Testis (tissue), 3 donors: ENCODE data around the gene ZNF841. TPM values are rescaled to one million over a fixed set of nuclear protein-coding genes. Genes with fewer than 3 reads are reported as not detected.
"Not testable (repeated sequence)": the region's sequence is repeated elsewhere in the genome, so short reads cannot be mapped to it uniquely, and the experiment has no call there.

ENCODE experiments used
- DNase-seq: peaks from one replicate; pipeline ENCODE4 v3.0.0-alpha.2; 2019
- H3K27ac ChIP-seq, 2 donors: fragments of 200-600 bp; sonication (generic); one replicate each; pipeline ENCODE4 v1.5.1; 2019
- H3K27me3 ChIP-seq: fragments of 200-600 bp; sonication (generic); one replicate; pipeline ENCODE4 v1.5.1; 2019
- H3K36me3 ChIP-seq: fragments of 200-600 bp; sonication (generic); one replicate; pipeline ENCODE4 v1.5.1; 2017; ENCODE audit warnings: low read depth; ENCODE audit errors: missing control alignments
- H3K4me1 ChIP-seq: fragments of 200-600 bp; sonication (generic); one replicate; pipeline ENCODE4 v1.5.1; 2019
- H3K4me3 ChIP-seq, 2 donors: fragments of 200-600 bp; sonication (generic); one replicate each; pipeline ENCODE4 v1.5.1; 2017 to 2019
- H3K9me3 ChIP-seq: fragments of 200-600 bp; sonication (generic); one replicate; pipeline ENCODE4 v1.5.1; 2017
- POLR2A ChIP-seq: fragments of 450-650 bp; IDR thresholded peaks from one replicate; pipeline ENCODE4 v1.6.1; 2017; ENCODE audit warnings: antibody characterized with exemption, mild to moderate bottlenecking, moderate library complexity
- WGBS, 2 donors: methylation state at CpG; one replicate each; pipeline ENCODE4 v1.1.5; 2018; 5-methylcytosine and 5-hydroxymethylcytosine counted together
- intact Hi-C: fragments of 100-400 bp; cut with DNase I; formaldehyde crosslinking; loops from one replicate; pipeline ENCODE4 v1.15.1; 2023; ENCODE audit warnings: low total_unique reads
- polyA plus RNA-seq: library from polyadenylated mRNA; stranded (reverse); fragments of 350-450 nt; fragmentation: Illumina TruSeq; extraction: RNeasy Lipid Tissue Mini Kit (QIAGEN cat#74804); gene quantifications from one replicate; pipeline ENCODE4 v1.2.3, GENCODE V29; 2014; ENCODE audit warnings: low read depth, low replicate concordance; ENCODE audit not compliant: insufficient read depth
- total RNA-seq, 2 donors: library from RNA; depleted of rRNA; stranded (reverse); fragments of >200 nt; gene quantifications; one replicate each; pipeline ENCODE4 v1.2.3, GENCODE V29; 2016
- TF ChIP-seq, protein P1 (sequence below), 3 experiments: fragments of 450-650 bp in 2 of 3; fragments of 200-600 bp in 1 of 3; sonication (generic) in 1 of 3; IDR thresholded peaks; one replicate each; pipeline ENCODE4 v1.5.1; 2016 to 2019; ENCODE audit warnings: antibody characterized with exemption in 3 of 3, mild to moderate bottlenecking in 2 of 3, moderate library complexity in 1 of 3

ZNF841 gene
- total and polyA plus RNA-seq, 3 donors from 2014 or later: 8.5 to 27.0 (median 26.9) TPM

DNA sequence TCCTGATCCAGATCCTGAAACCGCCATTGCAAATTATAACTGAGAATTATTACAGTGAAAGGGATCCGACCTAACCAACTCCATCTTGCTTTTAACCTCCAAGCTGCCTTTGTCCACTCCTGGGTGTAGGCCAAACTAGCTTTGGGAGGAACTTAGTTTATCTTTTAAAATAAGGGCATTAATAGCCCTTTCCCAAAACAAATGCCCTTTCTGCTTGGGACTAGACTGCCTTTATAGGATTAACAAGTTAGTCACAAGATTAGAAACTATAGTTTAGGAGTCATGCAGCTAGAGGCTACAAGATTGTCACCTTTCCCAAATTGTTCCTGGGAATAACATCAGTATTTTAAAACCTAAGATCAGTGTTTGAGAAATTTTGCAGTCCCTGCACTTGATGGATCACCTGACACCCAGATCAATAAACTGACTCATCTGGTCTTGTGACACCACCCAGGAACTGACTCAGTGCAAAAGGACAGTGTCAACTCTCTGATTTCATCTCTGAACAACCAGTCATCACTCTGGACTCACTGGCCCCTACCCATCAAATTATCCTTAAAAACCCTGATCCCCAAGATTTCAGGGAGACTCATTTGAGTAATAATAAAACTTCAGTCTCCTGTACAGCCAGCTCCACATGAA lies 4.1 kb upstream of the ZNF841 start:
- Histone ChIP-seq H3K9me3 (peaks cover 3% of the 10 kb centered on the region), H3K4me3 (no peak overlapping the region), H3K27ac (no peak overlapping the region), H3K36me3 (no peaks in the 10 kb centered on the region), H3K4me1 (peaks cover 2% of the 10 kb centered on the region), H3K27me3 (no peaks in the 10 kb centered on the region)
- TF ChIP-seq, protein P1, sequence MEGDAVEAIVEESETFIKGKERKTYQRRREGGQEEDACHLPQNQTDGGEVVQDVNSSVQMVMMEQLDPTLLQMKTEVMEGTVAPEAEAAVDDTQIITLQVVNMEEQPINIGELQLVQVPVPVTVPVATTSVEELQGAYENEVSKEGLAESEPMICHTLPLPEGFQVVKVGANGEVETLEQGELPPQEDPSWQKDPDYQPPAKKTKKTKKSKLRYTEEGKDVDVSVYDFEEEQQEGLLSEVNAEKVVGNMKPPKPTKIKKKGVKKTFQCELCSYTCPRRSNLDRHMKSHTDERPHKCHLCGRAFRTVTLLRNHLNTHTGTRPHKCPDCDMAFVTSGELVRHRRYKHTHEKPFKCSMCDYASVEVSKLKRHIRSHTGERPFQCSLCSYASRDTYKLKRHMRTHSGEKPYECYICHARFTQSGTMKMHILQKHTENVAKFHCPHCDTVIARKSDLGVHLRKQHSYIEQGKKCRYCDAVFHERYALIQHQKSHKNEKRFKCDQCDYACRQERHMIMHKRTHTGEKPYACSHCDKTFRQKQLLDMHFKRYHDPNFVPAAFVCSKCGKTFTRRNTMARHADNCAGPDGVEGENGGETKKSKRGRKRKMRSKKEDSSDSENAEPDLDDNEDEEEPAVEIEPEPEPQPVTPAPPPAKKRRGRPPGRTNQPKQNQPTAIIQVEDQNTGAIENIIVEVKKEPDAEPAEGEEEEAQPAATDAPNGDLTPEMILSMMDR (IDR thresholded peaks at IDR 0.05): no peak
- no peak for TF ChIP-seq POLR2A
- DNase-seq: no peak
- WGBS, 2 donors: 77 to 89% methylated on average over 2 of the region's 2 CpGs
- intact Hi-C loops: no loop called here

- H3K4me1 ChIP-seq: peaks cover 10% of the 10 kb centered on the region
- H3K27ac ChIP-seq, DNase-seq, H3K9me3 ChIP-seq, intact Hi-C loops, H3K27me3 ChIP-seq, H3K4me3 ChIP-seq, H3K36me3 ChIP-seq: not testable (repeated sequence)
- WGBS, 2 donors: 77 to 94% methylated on average over 3 of the region's 3 CpGs
These were observed 851 bp upstream of the ZNF841 start for GRCh38 chr19:52096416-52096815.

DNA sequence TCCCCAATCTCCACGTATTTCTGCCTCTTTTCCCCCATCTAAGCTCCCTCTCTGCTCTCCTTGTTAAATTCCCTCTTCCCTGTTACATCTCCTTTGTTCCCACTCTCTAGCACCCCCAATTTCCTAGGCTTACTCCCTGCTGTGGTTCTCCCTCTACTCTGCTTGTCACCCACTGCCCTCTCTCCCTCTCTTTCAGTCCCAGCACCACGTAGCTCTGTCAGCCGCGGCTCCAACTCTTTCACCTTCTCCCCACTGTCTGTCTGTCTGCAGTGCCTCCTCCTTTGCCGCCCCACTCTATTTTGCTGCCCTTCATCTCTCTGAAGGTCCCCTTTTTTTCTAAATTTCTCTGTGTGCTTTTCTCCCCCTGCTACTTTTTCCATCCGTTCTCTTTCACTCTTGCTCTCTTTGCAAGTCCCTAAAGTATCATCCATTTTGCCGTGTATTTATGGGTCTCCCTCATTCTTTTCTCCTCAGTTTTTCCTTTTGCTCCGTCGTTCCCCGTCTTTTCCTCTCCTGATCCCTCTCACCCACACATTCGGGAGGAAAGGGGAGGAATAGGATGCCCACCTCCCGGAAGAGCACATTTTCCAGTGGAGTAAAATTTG lies 937 bp downstream of the ZNF841 start:
- no peaks in the 10 kb centered on the region for H3K27me3 ChIP-seq
- DNase-seq: no peak
- H3K9me3 ChIP-seq: no peaks in the 10 kb centered on the region
- H3K36me3 ChIP-seq: no peaks in the 10 kb centered on the region
- peak overlapping the region; percentile 33 to 38 for H3K27ac ChIP-seq
- TF ChIP-seq, protein P1 (IDR thresholded peaks at IDR 0.05): no peak
- no peak for TF ChIP-seq POLR2A
- peaks cover 10% of the 10 kb centered on the region for H3K4me1 ChIP-seq
- H3K4me3 ChIP-seq: peak overlapping the region; percentile 68 to 89
- WGBS, 2 donors: 2 to 8% methylated on average over 12 of the region's 12 CpGs
- intact Hi-C loops: no loop called here

GRCh38 chr19:52086481-52086880 lies 9.1 kb downstream of the ZNF841 start:
- Histone ChIP-seq H3K27ac (no peak overlapping the region), H3K4me1 (no peaks in the 10 kb centered on the region), H3K36me3 (no peaks in the 10 kb centered on the region), H3K9me3 (no peaks in the 10 kb centered on the region), H3K27me3 (no peaks in the 10 kb centered on the region), H3K4me3 (no peak overlapping the region)
- TF ChIP-seq, protein P1 (IDR thresholded peaks at IDR 0.05): no peak
- no peak for TF ChIP-seq POLR2A
- intact Hi-C loops: no loop called here
- DNase-seq: no peak

DNA sequence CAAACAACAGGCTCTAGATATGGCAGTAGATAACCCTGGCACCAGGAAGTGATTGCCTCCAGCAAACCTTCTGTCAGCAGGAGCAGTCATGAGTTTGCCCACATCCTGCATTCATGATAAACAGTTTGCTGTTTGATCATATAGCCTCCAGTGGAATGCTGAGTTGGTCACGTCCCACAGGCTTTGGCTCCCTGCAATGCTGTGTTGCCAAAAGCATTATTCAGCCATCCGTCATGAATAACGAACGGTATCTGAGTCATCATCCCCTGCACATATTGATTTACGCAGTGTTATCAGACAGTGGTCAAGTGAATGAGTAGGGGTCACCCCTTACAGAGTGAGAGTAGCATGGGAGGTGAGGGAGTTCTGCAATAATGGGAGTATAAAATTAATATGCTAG lies 25.1 kb downstream of the ZNF841 start:
- no peak overlapping the region for H3K4me3 ChIP-seq
- 92 to 94% methylated on average over 5 of the region's 5 CpGs for WGBS, 2 donors
- no peak for DNase-seq
- peaks cover 6% of the 10 kb centered on the region for H3K36me3 ChIP-seq
- H3K27me3 ChIP-seq: no peaks in the 10 kb centered on the region
- H3K27ac ChIP-seq: no peak overlapping the region
- no peak for TF ChIP-seq POLR2A
- TF ChIP-seq, protein P1 (IDR thresholded peaks at IDR 0.05): no peak
- H3K9me3 ChIP-seq: no peaks in the 10 kb centered on the region
- H3K4me1 ChIP-seq: no peaks in the 10 kb centered on the region
- intact Hi-C loops: no loop called here
